ENCODE data around the gene RRBP1.

The RRBP1 gene

DNA sequence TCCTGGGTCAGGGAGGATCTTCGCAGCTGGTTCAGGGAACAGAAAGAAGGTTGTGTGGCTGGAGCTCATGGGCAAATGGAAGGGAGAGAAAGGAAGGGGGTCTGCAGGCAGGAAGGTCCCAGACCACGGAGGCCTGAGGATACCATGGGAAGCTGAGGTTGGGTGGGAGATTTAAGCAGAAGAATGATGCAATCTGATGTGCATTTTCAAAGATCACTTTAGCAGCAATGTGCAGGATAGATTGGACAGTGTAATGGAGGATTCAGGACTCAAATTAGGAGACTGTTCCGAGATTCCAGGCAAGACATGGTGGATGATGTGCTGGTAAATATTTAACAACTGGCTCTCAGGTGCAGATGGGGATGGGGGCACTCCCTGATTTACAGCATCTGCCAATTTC, 5.8 kb upstream of the RRBP1 start:
- no peak for DNase-seq (ENCODE audit: low spot score)
- TF ChIP-seq CTCF (IDR thresholded peaks at IDR 0.05; ENCODE audit: extremely low read depth, missing control alignments), result no peak

DNA sequence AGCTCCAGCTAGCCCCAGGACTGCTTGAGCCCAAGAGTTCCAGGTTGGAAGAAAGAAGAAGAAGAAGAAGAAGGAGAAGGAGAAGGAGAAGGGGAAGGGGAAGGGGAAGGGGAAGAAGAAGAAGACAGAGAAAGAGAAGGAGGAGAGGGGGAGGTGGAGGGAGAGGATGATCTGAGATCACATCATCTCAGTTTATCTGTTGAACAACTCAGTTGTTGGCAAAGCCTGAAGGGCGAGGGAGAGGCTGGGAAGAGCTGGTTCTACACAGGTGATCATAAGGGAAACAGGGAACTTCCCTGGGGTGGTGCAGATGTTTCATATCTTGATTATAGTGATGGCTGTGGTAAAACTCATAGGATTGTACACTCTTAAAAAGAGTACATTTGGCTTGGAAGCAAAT, 3.1 kb upstream of the RRBP1 start:
- TF ChIP-seq CTCF (IDR thresholded peaks at IDR 0.05; ENCODE audit: extremely low read depth, missing control alignments), result no peak
- no peak for DNase-seq (ENCODE audit: low spot score)

DNA sequence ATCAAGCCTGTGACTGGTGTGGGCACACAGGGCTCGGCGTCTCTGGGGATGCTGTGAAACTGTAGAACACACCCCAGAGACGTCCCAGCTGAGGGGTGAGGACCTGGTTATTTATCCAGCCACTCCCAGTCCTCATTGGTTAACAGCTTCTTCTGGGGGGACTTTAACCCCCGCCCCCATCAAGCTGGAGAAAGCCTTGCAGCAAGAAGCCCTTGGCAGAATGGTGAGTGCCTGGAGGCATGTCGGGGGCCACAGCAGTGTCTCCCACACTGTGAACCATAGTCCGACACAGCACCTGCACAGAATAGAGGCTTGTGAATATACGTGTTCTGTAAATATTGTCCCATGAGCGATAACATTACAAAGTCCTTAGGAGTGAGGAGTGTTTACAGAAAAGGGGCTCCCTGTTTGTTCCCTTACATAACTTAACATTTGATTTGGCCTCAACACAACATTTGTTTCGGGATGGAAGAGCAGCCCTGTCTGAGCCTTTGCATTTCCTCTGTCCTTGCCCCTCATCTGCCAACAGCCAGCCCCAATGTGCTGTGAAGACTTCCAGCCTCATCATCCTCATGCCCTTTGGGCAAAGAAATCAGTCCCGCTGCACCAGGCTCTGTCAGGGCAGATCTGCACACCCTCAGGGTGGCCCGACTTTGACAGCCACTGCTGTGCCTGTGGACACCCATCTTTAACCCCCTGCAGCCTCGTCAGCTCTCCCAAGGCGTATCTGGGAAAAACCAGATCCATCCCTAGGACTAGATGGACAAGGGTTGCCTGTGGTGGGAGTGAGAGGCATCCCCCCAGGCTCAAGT, 2.2 kb upstream of the RRBP1 start:
- no peak for DNase-seq (ENCODE audit: low spot score)
- TF ChIP-seq CTCF (IDR thresholded peaks at IDR 0.05; ENCODE audit: extremely low read depth, missing control alignments), result no peak

DNA sequence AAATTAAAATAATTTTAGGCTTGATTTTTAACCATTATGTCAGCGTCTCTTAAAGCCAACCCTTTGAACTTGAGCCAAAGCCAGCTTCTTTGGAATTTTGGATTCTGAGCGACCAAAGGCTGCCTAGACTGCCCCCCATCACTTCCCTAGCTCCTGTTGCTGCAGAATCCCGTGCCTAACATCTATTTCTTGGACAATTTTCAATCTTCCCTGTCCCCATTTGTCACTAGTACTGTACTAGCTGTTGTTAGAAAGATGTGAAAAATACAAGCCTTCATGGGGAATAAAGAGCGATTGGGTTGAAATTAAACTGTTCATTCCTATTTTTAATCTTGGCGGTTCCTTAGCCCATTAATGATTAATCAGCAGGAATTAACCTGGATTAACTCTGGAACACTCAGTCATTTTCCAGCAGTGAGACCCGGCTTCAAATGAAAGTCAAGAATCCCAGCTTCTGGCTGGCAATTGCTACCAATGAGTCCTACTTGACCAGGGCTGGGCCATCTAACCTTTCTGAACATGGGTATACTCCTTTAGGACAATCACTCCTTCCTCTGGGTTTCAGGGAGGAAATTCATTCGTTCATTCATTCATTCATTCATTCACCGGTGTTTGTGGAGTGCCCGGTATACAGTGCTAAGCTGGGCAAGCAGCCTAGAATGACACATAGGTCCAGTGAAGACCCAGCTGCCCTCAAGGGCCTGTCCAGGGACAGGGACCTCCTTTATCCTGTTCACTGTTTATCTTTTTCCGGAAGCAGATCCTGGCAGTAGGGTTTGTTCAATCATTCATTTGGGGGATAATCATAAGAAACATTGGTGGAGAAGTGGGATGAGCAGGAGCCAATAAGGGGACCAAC, 1.4 kb upstream of the RRBP1 start:
- DNase-seq (ENCODE audit: low spot score), result no peak
- TF ChIP-seq CTCF (IDR thresholded peaks at IDR 0.05; ENCODE audit: extremely low read depth, missing control alignments), result no peak

- no peak for DNase-seq (ENCODE audit: low spot score)
- TF ChIP-seq CTCF (IDR thresholded peaks at IDR 0.05; ENCODE audit: extremely low read depth, missing control alignments), result no peak
These were observed 802 bp upstream of the RRBP1 start for GRCh38 chr20:17682889-17683198.

DNA sequence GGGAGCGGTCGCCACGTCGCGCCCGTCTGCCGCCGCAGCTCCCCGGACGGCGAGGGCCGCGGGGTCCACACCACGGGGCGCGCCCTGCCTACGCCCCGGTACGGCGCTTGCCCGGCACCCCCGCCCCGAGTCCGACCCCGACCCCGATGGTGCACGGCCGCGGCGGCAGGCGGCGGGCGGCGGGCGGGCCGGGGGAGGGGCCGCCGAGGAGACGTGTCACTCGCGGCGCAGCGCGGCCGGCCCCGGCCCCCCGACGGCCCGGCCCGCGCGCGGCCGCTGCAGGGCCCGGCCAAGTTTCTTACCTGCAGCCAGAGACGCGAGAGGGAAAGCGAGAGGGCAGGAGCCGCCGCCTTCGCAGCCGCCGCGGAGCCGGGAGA, 328 bp downstream of the RRBP1 start:
- no peak for DNase-seq (ENCODE audit: low spot score)
- TF ChIP-seq CTCF (IDR thresholded peaks at IDR 0.05; ENCODE audit: extremely low read depth, missing control alignments), result no peak
